22Rv1 (cell line): ENCODE measurements around the gene NINJ2.

Source experiments
- ZFX ChIP-seq: fragments of 450-650 bp; IDR thresholded peaks from 2 replicates; pipeline ENCODE4 v1.6.1; 2017; ENCODE audit warnings: antibody characterized with exemption, borderline replicate concordance
- TF ChIP-seq, protein P1 (sequence below): fragments of 450-650 bp; IDR thresholded peaks from 2 replicates; pipeline ENCODE4 v1.5.1; 2017; ENCODE audit warnings: mild to moderate bottlenecking

GRCh38 chr12:674272-674781, 11.1 kb upstream of the NINJ2 start:
- TF ChIP-seq, protein P1, sequence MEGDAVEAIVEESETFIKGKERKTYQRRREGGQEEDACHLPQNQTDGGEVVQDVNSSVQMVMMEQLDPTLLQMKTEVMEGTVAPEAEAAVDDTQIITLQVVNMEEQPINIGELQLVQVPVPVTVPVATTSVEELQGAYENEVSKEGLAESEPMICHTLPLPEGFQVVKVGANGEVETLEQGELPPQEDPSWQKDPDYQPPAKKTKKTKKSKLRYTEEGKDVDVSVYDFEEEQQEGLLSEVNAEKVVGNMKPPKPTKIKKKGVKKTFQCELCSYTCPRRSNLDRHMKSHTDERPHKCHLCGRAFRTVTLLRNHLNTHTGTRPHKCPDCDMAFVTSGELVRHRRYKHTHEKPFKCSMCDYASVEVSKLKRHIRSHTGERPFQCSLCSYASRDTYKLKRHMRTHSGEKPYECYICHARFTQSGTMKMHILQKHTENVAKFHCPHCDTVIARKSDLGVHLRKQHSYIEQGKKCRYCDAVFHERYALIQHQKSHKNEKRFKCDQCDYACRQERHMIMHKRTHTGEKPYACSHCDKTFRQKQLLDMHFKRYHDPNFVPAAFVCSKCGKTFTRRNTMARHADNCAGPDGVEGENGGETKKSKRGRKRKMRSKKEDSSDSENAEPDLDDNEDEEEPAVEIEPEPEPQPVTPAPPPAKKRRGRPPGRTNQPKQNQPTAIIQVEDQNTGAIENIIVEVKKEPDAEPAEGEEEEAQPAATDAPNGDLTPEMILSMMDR = no peak
- TF ChIP-seq ZFX = no peak
